GM10266 (cell line): ENCODE data around the gene IPO4.
A peak's percentile ranks its signal among the peaks of the same experiment; 100 is the strongest.

Experiments
- DNase-seq: peaks from one replicate; pipeline ENCODE4 v3.0.0; 2012; ENCODE audit errors: extremely low spot score
- TF ChIP-seq, protein P1 (sequence below): IDR thresholded peaks from 2 replicates; pipeline ENCODE4 v1.5.1; 2012; ENCODE audit warnings: mild to moderate bottlenecking, low read depth; ENCODE audit not compliant: control insufficient read depth, insufficient read depth; ENCODE audit errors: missing control alignments

Gene IPO4

GRCh38 chr14:24198814-24199524 is 10.4 kb upstream of the IPO4 start:
- no peak for DNase-seq
- TF ChIP-seq, protein P1, sequence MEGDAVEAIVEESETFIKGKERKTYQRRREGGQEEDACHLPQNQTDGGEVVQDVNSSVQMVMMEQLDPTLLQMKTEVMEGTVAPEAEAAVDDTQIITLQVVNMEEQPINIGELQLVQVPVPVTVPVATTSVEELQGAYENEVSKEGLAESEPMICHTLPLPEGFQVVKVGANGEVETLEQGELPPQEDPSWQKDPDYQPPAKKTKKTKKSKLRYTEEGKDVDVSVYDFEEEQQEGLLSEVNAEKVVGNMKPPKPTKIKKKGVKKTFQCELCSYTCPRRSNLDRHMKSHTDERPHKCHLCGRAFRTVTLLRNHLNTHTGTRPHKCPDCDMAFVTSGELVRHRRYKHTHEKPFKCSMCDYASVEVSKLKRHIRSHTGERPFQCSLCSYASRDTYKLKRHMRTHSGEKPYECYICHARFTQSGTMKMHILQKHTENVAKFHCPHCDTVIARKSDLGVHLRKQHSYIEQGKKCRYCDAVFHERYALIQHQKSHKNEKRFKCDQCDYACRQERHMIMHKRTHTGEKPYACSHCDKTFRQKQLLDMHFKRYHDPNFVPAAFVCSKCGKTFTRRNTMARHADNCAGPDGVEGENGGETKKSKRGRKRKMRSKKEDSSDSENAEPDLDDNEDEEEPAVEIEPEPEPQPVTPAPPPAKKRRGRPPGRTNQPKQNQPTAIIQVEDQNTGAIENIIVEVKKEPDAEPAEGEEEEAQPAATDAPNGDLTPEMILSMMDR = no peak

GRCh38 chr14:24197056-24197450 is 8.4 kb upstream of the IPO4 start:
- TF ChIP-seq, protein P1 = no peak
- DNase-seq = no peak

DNA sequence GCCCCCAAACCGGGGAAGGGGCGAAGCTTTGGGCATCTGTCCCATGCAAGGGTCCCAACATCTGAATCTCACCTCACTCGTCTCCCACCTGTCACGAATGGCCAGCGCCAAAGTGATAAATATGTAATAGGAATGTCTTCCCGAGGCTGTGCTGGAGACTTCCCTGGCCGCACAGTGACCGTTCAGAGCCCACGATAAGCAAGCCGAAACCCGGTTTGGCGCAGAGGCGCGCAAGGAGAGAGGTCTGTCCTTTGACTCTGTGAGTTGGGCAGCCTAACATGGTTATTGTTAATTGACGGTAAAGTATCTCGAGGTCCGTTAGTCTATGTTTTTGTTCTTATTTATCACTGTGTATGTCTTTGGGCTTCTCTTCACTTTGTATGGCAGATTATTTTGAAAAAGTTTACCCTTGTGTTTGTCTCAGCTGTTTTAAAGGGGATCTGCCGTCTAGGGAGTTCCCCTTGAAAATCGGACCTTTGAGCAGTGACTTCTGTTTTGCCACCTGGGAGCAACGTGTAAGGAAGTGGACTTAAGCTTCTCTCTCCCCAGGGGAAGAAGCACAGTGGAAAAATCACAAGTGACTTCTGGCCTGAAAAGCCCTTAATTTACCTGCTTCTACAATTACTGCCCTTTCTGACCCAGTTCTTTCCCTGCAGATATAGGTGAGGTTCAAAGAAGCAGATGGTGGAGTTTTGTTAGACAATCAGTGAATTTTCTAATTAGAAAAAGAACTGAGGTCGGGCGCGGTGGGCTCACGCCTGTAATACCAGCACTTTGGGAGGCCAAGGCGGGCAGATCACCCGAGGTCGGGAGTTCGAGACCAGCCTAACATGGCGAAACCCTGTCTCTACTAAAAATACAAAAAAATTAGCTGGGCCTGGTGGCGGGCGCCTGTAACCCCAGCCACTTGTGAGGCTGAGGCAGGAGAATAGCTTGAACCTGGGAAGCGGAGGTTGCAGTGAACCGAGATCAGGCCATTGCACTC is 7.7 kb upstream of the IPO4 start:
- DNase-seq = peak; percentile 62
- TF ChIP-seq, protein P1 = no peak

- TF ChIP-seq, protein P1 = no peak
- DNase-seq = peak; percentile 92
Observed at GRCh38 chr14:24195186-24196070, 6.8 kb upstream of the IPO4 start, which contains the start of gene TM9SF1. TSS of gene TM9SF1 (minus strand) at chr14:24195441. CDS start at chr14:24195019, 422 bp downstream.

DNA sequence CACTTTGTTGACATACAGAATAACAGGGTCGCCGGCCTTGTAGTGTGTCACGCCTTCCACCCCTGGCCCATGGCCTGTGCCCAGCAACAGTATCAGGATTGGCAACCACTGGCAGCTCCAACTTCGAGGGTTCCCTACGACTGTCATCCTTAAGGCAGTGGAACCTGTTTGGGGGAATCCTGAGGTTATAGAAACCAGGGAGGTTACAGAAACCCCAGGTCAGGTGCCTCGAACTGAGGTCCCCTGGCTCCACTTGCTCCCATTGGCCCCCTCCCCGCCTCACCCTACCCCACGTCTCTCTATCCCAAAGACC is 6.2 kb upstream of the IPO4 start:
- DNase-seq = no peak
- TF ChIP-seq, protein P1 = no peak

DNA sequence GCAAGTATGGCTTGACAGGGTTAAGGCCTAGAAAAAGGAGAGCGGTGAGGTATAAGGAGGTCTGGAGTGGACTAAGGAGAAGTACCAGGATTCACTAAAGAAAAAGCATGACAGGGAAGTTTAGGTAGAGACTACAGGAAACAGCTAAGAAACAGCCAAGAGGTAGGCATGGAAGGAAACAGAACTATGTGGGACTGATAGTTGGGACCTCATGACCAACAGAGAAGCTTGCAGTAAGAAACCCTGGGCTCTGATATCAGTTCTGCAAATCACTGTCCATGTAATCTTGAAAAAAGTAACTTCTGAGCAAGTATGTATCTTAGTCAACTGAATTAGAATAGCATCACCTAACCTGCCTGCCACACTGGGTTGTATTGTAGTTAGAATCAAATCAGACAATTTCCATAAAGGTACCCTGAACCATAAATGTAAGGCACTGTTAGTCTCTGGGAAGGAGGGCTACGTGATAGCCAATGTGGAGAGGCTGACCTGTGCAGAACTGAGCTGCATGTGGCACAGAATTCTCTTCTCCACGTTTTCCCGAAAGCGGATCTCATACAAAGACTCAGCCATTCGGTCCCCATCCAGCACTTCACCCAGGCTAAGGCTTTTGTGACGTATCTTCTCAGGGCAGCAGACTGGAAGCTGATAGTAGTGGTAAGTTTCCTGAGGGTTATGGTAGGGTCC is 5.7 kb upstream of the IPO4 start:
- TF ChIP-seq, protein P1 = no peak

More for the DNA sequence above, 5.7 kb upstream of the IPO4 start:
- DNase-seq = no peak
